ENCODE results near the gene BRD3.
A peak's percentile ranks its signal among the peaks of the same experiment; 100 is the strongest.

BRD3 gene

DNA sequence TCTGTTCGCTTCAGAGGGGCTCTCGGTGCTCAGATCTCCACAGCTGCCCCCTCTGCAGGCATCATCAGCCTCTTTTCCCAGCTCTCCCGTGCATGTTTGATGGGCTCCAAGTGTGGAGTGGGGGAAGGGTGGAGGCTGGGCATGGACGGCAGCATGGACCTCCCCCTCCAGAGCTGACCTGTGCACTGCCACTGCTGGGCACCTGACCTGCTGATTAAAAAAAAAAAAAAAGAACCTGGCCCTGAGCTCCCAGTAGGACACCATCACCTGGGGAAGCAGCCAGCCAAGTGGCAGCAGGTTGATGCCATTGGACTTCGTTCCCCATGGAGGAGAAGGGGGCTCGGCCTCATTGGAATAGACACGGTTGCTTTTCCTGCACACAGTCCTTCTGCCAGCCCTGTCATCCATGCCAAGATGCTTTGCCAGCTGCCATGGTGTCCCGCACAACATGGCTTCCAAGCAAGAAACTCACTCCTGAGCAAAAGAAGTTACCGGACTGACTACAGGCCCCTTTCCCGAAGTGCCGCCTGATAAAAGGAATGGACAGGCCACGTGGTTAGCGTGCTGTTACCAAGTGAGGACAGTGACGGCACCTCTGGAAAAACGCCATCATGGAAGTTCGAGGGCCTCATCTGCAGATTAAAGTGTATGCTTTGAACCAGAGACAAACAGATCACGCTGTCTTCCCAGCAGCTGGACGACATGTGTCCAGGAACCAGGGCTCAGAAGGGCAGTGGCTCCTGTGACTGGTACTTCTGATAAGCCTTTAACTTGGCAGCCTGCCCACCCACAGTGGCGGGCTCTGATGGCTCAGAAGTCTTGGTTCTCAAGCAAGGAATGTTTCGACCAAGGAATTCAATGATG is 57.3 kb downstream of the BRD3 start:
- no peak for DNase-seq

DNA sequence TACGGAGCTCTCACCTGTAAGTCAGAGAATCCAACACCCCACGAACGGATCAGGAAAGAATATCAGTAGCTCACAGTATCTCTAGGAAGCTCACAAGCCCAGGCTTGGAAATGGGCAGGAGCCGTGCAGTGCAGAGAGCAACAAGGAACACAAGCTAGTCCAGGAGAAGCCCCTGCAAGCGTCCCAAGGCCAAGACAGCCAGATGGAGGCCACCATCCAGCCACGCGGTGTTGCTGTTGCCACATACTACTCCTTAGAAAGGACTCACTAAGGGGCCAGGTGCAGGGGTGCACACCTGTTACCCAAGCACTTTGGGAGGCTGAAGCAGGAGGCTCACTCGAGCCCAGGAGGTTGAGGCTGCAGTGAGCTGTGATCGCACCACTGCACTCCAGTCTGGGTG is 60.3 kb downstream of the BRD3 start:
- no peak for DNase-seq

DNA sequence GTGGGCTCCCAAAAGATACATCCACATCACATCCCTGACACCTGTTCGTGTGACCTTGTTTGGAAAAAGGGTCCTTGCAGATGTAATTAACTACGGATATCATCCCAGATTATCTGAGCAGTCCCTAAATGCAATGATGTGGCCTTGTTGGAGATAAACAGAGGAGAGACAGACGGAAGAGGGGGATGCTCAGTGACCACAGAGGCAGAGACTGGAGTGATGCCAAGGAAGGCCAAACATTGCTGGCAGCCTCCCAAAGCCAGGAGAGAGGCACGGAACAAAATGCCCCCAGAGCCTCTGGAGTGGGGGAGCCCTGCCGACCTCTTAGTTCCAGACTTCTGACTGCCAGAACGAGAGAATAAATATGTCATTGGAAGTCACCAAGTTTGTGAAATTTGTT is 60.7 kb downstream of the BRD3 start:
- DNase-seq: no peak

DNA sequence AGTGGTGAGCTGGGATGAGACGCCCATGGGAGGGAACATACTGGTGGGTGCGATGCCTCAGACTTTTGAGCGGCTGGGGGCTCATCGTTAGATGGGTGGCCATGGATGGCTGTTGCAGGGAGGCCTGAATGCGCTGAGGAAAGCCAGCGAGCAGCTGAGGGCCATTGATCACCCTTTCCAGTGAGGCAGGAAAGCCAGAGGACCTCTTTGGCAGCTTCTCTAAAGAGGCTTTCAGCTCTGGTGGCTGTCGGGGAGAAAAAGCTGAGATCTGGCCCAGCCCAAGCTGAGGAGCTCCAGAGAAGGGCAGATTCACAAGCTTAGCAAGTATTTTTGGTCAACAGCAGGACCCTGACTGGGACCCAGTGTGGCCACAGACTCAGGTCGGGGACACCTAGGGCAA is 62.4 kb downstream of the BRD3 start:
- no peak for DNase-seq

GRCh38 chr9:134004881-134005280 is 62.9 kb downstream of the BRD3 start:
- DNase-seq: no peak

DNA sequence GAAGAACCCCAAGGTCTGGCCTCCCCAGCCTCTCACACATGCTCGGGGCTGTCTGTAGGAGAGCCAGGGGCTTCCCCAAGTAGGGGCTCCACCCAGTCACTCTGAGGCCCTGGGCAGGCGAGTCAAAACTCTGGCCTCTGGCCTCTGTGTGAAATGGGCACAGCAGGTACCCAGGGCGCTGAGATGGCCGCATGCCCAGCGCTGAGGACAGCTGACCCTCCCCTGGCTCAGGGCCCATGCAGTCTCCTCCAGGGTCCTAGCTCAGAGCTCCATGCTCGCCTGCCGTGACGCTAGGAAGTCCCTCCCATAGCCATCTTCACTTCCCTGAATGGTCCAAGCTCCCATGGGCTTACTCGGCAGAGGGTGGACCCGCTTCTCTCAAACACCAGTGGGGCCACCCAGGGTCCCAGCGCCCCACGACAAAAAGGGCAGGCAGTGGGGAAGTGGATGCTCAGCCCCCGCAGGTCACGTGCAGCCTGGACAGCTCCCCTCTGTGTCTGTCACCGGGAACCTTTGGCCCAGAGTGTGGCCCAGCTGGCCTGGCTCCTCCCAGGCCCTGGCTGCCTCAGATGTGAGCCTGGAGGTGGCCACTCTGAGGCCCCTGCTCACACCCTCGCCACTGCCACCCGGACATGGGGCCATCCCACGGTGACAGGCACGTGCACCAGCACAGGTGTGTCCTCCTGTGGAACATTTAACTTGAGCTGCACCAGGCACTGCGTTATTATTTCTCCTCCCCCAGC is 63.5 kb downstream of the BRD3 start:
- DNase-seq: no peak

- no peak for DNase-seq
Measured at GRCh38 chr9:134003237-134003636, 64.6 kb downstream of the BRD3 start.

- no peak for DNase-seq
Measured at GRCh38 chr9:134002796-134003195, 65.0 kb downstream of the BRD3 start.

- DNase-seq: no peak
Measured at GRCh38 chr9:133999851-134000265, 68.0 kb downstream of the BRD3 start.

DNA sequence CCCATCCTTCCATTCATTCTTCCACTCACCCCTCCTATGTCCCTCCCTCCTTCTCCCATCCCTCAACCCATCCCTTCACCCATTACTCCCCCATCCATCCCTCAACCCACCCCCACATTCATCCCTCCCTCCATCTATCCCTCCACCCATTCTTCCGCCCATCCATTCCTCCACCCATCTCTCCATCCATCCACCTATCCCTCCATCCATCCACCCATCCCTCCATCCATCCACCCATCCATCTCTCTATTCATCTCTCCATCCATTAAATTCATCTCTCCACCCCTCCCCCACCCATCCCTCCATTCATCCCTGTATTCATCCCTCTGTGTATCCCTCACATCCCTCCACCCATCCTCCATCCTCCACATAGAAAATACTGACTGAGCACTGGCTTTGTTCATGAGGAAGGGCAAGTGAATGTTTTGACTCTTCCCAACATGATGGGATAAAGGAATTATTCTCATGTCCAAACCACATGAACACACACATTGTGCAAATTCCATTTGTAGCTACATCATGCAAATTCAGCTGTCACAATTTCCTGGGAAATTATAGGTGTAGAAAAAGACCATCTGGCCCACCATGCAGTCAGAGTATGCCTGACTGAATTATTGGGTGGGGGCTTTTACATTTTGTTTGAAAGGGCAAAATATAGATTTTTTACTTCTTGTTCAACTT is 68.8 kb downstream of the BRD3 start:
- DNase-seq: no peak

GRCh38 chr9:133997584-133997983 is 70.2 kb downstream of the BRD3 start:
- DNase-seq: no peak

DNA sequence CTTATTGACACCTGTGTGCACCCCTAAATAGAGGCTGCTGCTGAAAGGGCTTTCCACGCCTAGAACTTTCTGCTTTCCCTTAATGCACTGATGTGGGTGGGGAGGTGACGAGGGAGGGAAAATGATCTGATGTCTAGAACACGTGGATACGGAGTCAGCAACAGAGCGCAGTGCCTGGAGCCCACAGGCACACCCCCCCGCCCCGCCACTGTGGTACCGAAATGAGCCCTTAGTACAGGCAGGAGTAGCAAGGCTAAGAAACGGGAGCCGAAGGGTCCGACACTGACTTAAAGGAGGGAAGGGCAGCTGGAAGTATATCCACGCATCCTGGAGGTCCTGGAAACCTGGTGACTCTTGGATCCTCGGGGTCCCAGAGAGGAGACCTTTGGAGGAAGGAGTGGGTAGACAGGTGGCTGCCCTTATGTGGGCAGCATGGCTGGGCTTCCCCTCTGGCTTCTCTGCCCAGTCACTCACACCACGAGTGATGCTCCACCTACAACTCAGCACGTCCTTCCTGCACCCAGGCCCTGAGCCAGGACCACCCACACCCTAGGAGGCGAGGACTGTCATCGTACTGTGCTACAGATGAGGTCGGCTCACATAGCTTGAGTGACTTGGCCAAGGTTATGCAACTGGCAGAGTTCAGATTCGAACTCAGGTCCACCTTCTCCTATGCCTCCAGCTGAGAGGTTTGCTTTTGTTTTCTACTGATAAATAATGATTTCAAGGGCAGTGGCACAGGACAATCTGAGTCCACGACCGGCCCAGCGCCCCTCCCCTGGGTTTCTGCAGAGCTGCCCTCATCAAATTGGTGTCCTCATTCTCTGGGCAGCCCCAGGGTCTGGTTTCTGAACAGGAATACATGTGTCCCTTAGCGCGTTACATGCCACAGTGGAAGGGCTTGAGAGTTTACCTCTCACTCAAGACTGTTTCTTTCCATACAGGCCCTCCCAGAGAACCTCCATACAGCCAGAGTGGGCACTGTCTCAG is 71.0 kb downstream of the BRD3 start:
- no peak for DNase-seq

- no peak for DNase-seq
Measured at GRCh38 chr9:133995012-133995896, 72.6 kb downstream of the BRD3 start.

DNA sequence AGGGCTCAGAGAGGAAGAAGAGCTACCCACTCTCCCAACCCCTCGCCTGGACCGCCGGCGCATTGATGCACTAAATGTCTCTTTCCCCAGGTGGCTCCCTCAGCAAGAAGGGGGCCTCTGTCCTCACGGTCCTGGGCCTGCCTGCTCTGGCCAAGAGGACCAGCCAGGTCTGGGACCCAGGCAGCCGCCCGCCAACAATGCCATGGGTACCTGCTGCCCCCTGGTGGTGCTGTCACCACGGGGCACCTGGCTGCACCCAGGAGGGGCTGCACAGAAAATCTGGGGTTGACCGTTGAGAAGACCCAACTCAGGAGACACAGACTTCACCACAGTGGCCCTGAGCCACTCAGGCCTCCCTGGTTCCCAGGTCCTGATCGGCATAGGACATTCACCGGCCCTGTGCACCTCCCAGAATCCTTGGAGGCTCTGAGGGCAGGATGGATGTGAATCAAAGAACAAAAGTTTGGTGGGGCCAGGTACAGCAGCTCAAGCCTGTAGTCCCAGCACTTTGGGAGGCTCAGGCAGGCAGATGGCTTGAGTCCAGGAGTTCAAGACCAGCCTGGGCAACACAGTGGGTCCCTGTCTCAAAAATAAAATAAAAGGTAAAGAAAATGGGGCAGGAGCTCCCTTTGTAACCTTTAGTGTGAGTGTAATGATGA is 73.3 kb downstream of the BRD3 start:
- DNase-seq: peak; percentile 92

- DNase-seq: no peak
Measured at GRCh38 chr9:133993635-133994253, 74.1 kb downstream of the BRD3 start.

DNA sequence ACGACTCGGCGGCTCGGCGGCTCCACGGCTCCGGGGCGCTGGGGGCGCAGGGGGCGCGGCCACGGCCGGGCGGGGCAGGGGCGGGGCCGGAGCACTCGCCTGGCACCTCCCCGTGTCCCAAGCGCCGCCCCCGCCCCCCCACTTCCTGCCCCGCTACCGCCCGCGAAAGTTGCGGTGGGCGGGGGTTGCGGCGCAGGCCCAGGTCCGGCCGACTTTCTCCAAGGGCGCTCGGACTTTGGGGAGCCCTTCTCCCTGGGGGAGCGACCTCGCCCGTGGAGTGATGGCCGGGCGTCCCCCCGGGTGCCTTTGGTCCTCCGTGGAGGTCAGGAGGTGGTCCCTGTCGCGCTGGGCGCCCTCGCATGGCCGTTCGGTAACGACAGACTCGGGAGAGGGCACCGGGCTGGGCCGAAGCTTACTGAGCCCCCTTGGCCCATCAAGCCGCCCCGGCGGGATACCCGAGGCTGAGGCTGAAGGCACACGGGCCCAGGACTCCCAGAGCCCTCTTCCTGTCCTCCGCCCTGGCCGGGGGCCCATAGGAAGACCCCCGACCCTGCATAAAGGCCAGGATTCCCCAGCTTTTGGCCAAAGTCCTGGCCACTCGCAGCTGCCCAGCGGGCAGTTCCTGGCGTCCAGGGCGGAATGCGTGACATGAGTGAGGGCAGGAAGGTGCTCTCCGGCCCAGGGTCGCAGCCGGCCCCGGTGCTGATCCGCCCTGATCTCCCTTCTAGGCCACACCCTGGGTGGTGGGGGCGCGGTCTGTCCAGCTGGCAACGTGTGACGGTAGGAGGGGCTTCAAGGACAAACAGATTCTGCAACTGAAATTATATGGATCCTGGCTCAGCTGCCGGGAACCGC is 74.8 kb downstream of the BRD3 start:
- peak; percentile 88 for DNase-seq

GRCh38 chr9:133991964-133992779 is 75.7 kb downstream of the BRD3 start, which contains the start of gene VAV2:
Gene VAV2, minus strand, starts transcription at chr9:133992324. Its CDS starts 46 bp downstream, at chr9:133992278.
- peak; percentile 77 for DNase-seq

- no peak for DNase-seq
Measured at GRCh38 chr9:133991214-133991921, 76.5 kb downstream of the BRD3 start.
